Fibroblast of the aortic adventitia (primary cell): ENCODE data around the gene ALOX5AP. TPM values are rescaled to one million over a fixed set of nuclear protein-coding genes. Genes with fewer than 3 reads are reported as not detected.

Experiments used
- DNase-seq: peaks from one replicate; pipeline ENCODE4 v3.0.0-alpha.2; 2010; ENCODE audit warnings: low read depth
- H3K4me3 ChIP-seq: 2 replicates; pipeline ENCODE4 v1.5.1; 2011; ENCODE audit warnings: low read depth, mild to moderate bottlenecking, control low read depth, low read length, moderate library complexity
- total RNA-seq: library from RNA; depleted of rRNA; stranded (reverse); fragments of >200 nt; gene quantifications from 2 replicates; pipeline ENCODE4 v1.2.3, GENCODE V29; 2012; ENCODE audit warnings: low replicate concordance
- TF ChIP-seq, protein P1 (sequence below): IDR thresholded peaks from 2 replicates; pipeline ENCODE4 v1.5.1; 2011; ENCODE audit warnings: mild to moderate bottlenecking, low read length, control low read depth, inconsistent platforms; ENCODE audit not compliant: insufficient read depth

Gene ALOX5AP
- total RNA-seq, 1 donor, result not detected

DNA sequence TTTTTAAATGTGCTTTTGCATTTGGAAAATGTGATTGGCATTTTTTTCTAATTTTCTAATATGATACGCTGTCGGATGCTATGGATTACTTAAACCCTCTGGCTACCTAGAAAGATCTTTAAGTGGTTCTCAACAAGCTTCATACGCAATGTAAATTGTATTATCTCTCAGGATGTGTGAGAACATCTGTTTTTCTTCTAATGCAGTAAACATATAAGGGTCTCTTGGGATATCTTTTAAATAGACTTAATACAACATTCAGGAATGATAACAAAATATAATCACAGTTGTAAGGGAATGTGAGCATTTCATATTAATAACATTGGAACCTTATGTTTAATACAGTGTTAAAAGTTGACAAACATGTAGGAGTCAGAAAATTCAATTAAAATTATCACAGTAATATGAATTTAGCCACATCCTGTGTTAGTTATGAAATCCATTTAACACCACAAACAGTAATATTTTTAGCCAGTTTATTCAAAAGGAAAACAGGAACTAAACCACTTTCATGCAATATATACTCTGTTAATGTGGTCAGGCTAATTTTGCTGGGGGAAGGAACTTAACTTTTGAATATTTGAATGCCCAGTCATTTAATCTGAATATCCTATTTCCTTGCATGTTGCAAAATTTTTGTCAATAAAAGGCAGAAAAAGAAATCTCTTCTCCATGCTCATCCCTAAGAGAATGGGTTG is 15.0 kb upstream of the ALOX5AP start:
- H3K4me3 ChIP-seq, result no peak overlapping the region
- TF ChIP-seq, protein P1, sequence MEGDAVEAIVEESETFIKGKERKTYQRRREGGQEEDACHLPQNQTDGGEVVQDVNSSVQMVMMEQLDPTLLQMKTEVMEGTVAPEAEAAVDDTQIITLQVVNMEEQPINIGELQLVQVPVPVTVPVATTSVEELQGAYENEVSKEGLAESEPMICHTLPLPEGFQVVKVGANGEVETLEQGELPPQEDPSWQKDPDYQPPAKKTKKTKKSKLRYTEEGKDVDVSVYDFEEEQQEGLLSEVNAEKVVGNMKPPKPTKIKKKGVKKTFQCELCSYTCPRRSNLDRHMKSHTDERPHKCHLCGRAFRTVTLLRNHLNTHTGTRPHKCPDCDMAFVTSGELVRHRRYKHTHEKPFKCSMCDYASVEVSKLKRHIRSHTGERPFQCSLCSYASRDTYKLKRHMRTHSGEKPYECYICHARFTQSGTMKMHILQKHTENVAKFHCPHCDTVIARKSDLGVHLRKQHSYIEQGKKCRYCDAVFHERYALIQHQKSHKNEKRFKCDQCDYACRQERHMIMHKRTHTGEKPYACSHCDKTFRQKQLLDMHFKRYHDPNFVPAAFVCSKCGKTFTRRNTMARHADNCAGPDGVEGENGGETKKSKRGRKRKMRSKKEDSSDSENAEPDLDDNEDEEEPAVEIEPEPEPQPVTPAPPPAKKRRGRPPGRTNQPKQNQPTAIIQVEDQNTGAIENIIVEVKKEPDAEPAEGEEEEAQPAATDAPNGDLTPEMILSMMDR, result no peak
- no peak for DNase-seq

DNA sequence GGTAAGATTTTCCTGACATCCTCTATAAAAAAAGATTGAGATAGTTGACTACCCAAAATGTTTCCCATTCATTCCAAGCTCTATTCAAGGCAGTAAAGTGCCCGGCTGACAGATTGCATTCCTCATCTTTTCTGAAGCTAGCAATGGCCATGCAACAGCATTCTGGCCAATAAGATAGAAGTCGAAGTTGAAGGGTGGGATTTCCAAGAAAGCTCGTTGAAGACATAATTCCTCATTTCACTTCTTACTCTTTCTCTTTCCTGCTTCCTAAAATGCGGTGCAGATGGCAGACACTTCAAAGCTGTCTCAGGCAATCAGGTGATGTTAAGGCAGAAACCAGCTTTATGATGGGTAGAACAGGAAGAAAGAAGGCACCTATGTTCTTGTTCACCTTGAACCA is 13.4 kb upstream of the ALOX5AP start:
- TF ChIP-seq, protein P1, result no peak
- no peak overlapping the region for H3K4me3 ChIP-seq

DNA sequence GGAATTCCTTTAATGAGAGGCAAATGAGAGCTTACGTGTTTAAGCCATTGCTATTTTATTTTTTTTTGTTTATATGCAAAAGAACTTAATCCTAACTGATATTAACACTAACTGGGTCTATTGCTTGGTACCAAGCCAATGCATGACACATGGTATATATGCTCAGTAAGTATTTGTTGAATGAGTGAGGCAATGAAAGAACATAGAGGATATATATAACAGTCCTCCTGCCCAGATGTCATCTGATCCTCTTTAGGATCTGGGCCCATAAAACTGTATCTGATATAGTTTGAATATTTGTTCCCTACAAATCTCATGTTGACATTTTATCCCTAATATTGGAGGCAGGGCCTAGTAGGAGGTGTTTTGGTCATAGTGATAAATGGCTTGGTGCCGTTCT is 13.0 kb upstream of the ALOX5AP start:
- TF ChIP-seq, protein P1, result no peak
- DNase-seq, result no peak

More for the DNA sequence above, 13.4 kb upstream of the ALOX5AP start:
- no peak for DNase-seq

DNA sequence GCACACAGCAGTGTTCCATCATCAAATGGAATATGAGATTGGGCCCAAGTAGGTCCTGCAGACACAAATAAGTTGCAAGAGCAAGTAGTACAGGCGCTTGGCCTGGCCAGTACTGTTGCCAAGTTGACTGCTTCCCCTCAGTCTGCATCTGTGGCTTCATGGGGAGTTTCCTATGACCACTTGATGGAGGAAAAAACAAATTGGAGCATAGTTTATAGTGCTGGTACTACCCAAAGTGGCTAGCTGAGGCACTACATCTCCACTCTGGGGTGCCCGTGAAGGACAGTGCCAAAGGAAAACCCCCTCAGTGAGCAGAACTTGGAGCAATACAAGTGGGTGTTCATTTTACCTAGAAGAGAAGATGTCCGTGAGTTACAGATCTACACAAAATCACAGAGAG is 10.6 kb upstream of the ALOX5AP start:
- no peak overlapping the region for H3K4me3 ChIP-seq
- TF ChIP-seq, protein P1, result no peak
- no peak for DNase-seq

More for the DNA sequence above, 13.0 kb upstream of the ALOX5AP start:
- H3K4me3 ChIP-seq, result no peak overlapping the region

DNA sequence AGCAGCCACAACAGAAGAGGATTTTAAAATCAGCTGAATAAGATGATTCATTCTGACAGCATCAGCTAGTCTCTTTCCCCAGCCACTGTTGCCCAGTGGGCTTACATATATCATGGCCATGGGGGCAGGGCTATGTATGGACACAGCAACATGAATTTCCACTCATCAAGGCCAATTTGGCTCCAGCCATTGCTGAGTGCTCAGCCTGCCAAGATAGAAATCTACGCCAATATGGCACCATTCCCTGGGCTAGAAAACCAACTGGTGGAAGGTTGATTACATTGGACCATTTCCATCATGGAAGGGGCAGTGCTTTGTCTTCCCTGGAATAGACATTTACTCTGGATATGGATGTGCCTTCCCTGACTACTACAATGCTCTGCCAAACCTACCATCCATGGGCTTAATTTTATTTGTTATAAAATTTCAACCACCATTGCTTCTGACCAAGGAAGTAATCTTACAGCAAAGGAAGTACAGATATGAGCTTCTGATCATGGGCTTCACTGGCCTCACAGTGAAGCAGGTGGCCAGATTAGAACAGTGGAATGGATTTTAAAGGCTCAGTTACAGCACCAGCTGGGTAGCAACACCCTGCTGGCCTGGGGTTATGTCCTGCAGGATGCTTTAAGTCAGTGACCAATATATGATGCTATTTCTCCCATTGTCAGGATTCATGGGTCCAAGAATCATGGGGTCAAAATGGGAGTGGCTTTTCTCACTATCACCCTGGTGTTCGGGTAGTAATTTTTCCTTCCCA is 9.8 kb upstream of the ALOX5AP start:
- no peak overlapping the region for H3K4me3 ChIP-seq
- DNase-seq, result peak; percentile 97
- TF ChIP-seq, protein P1, result no peak

DNA sequence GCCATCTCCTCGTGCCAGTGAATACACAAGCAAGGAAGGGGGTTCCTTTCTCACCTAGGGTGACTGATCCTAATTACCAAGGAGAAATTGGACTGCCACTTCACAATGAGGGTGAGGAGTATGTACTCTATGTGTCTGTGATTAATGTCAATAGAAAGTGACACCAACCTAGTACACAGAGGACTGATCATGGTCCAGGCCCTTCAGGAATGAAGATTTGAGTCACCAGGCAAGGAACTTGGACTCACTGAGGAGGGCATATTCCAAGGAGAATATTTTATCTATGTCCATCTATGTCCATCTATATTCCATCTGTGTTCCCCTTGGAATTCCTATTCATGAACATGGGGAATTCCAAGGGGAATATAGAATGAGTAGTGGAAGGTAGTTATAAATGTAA is 9.2 kb upstream of the ALOX5AP start:
- no peak for DNase-seq
- no peak overlapping the region for H3K4me3 ChIP-seq
- TF ChIP-seq, protein P1, result no peak
